Trophoblast cell (in vitro differentiated cells and primary cell): ENCODE measurements around the gene FBXO31.

Experiments used
- DNase-seq, 2 donors: peaks; one replicate each; pipeline ENCODE4 v3.0.0-alpha.2; 2016
- H2AFZ ChIP-seq: 2 replicates; pipeline ENCODE4 v1.6.1; 2013; ENCODE audit warnings: low read length, moderate library complexity, mild to moderate bottlenecking; ENCODE audit not compliant: insufficient read depth, poor library complexity
- H2AK5ac ChIP-seq: 2 replicates; pipeline ENCODE4 v1.6.1; 2013; ENCODE audit warnings: mild to moderate bottlenecking, low read length
- H2BK120ac ChIP-seq: 2 replicates; pipeline ENCODE4 v1.6.1; 2013; ENCODE audit warnings: low read length, mild to moderate bottlenecking, moderate library complexity; ENCODE audit not compliant: insufficient read depth, poor library complexity
- H2BK12ac ChIP-seq: 2 replicates; pipeline ENCODE4 v1.6.1; 2013; ENCODE audit warnings: mild to moderate bottlenecking, low read length, moderate library complexity
- H2BK5ac ChIP-seq: 2 replicates; pipeline ENCODE4 v1.6.1; 2013; ENCODE audit warnings: low read length, low read depth, moderate library complexity, mild to moderate bottlenecking; ENCODE audit not compliant: poor library complexity
- H3K14ac ChIP-seq: 2 replicates; pipeline ENCODE4 v1.6.1; 2013; ENCODE audit warnings: mild to moderate bottlenecking, low read length
- H3K18ac ChIP-seq: 2 replicates; pipeline ENCODE4 v1.6.1; 2013; ENCODE audit warnings: mild to moderate bottlenecking, low read length
- H3K23ac ChIP-seq: 2 replicates; pipeline ENCODE4 v1.6.1; 2013; ENCODE audit warnings: low read length
- H3K27ac ChIP-seq: 2 replicates; pipeline ENCODE4 v1.5.1; 2013; ENCODE audit warnings: low read depth, mild to moderate bottlenecking, inconsistent platforms, low read length, moderate library complexity
- H3K27me3 ChIP-seq: 2 replicates; pipeline ENCODE4 v1.6.1; 2013; ENCODE audit warnings: inconsistent platforms, mild to moderate bottlenecking, low read length, moderate library complexity; ENCODE audit not compliant: insufficient read depth
- H3K36me3 ChIP-seq, 2 experiments: 1 replicate in 1 of 2; 2 replicates in 1 of 2; pipeline ENCODE4 v1.6.1; 2013; ENCODE audit warnings: low read length in 2 of 2, mild to moderate bottlenecking in 2 of 2, moderate library complexity in 1 of 2; ENCODE audit not compliant: insufficient read depth in 2 of 2, control insufficient read depth in 1 of 2
- H3K4ac ChIP-seq: 2 replicates; pipeline ENCODE4 v1.6.1; 2013; ENCODE audit warnings: low read depth, mild to moderate bottlenecking, low read length, moderate library complexity
- H3K4me1 ChIP-seq, 2 experiments: 1 replicate in 1 of 2; 2 replicates in 1 of 2; pipeline ENCODE4 v1.6.1; 2013; ENCODE audit warnings: low read length in 2 of 2, mild to moderate bottlenecking in 2 of 2, moderate library complexity in 1 of 2; ENCODE audit not compliant: insufficient read depth in 2 of 2, control insufficient read depth in 1 of 2
- H3K4me2 ChIP-seq: 2 replicates; pipeline ENCODE4 v1.6.1; 2013; ENCODE audit warnings: inconsistent platforms, mild to moderate bottlenecking, low read length, moderate library complexity
- H3K4me3 ChIP-seq: 2 replicates; pipeline ENCODE4 v1.5.1; 2013; ENCODE audit warnings: mild to moderate bottlenecking, low read depth, low read length, inconsistent platforms
- H3K79me1 ChIP-seq: one replicate; pipeline ENCODE4 v1.6.1; 2013; ENCODE audit warnings: low read length
- H3K79me2 ChIP-seq: 2 replicates; pipeline ENCODE4 v1.6.1; 2013; ENCODE audit warnings: low read length, mild to moderate bottlenecking; ENCODE audit not compliant: control insufficient read depth, insufficient read depth, poor library complexity
- H3K9ac ChIP-seq: 2 replicates; pipeline ENCODE4 v1.6.1; 2013; ENCODE audit warnings: mild to moderate bottlenecking, low read length
- H3K9me3 ChIP-seq: 2 replicates; pipeline ENCODE4 v1.6.1; 2013; ENCODE audit warnings: low read depth, mild to moderate bottlenecking, control low read depth, inconsistent platforms, low read length; ENCODE audit not compliant: insufficient read depth
- H4K12ac ChIP-seq: 2 replicates; pipeline ENCODE4 v1.6.1; 2013; ENCODE audit warnings: low read depth, mild to moderate bottlenecking, low read length, moderate library complexity
- H4K8ac ChIP-seq: 2 replicates; pipeline ENCODE4 v1.6.1; 2013; ENCODE audit warnings: low read depth, mild to moderate bottlenecking, low read length, moderate library complexity
- H4K91ac ChIP-seq: one replicate; pipeline ENCODE4 v1.6.1; 2013; ENCODE audit warnings: low read depth, mild to moderate bottlenecking, low read length, moderate library complexity
- WGBS: extraction: QIAGEN DNeasy Blood & Tissue Kit; methylation state at CpG from one replicate; pipeline ENCODE4 v1.1.7; 2013; ENCODE audit warnings: missing lambda C conversion rate; ENCODE audit not compliant: insufficient read length, insufficient coverage; ENCODE audit errors: extremely low coverage; 5-methylcytosine and 5-hydroxymethylcytosine counted together

Gene FBXO31

GRCh38 chr16:87317750-87318644, 65.6 kb downstream of the FBXO31 start:
- no peak overlapping the region for H3K18ac ChIP-seq
- no peaks in the 10 kb centered on the region for H3K27me3 ChIP-seq
- peak overlapping the region; percentile 72 for H3K4me2 ChIP-seq
- H4K91ac ChIP-seq, result peak overlapping the region; percentile 89
- peaks cover 0 to 2% of the 10 kb centered on the region in 2 experiments for H3K36me3 ChIP-seq
- peak; percentile 37 to 58 for DNase-seq
- H3K27ac ChIP-seq, result peak overlapping the region; percentile 37
- H3K9ac ChIP-seq, result peak overlapping the region; percentile 99
- H3K9me3 ChIP-seq, result no peaks in the 10 kb centered on the region
- H3K79me2 ChIP-seq, result peaks cover 9% of the 10 kb centered on the region
- peak overlapping the region; percentile 93 for H3K4ac ChIP-seq
- peaks cover 7% of the 10 kb centered on the region for H3K79me1 ChIP-seq
- H3K4me1 ChIP-seq, result peaks cover 5% of the 10 kb centered on the region in 2 experiments
- peak overlapping the region; percentile 30 for H2AK5ac ChIP-seq
- H3K4me3 ChIP-seq, result peak overlapping the region; percentile 90
- no CpG with 5 or more reads among the region's 28 CpGs for WGBS
- H3K23ac ChIP-seq, result no peak overlapping the region
- peak overlapping the region; percentile 85 for H4K8ac ChIP-seq
- no peak overlapping the region for H2BK12ac ChIP-seq
- H2BK120ac ChIP-seq, result peak overlapping the region; percentile 77
- peak overlapping the region; percentile 68 for H2AFZ ChIP-seq
- peak overlapping the region; percentile 93 for H3K14ac ChIP-seq
- H4K12ac ChIP-seq, result peak overlapping the region; percentile 93
- H2BK5ac ChIP-seq, result no peak overlapping the region

- Histone ChIP-seq H3K27ac (peak within 1 kb of the TSS; percentile 80), H3K23ac (no peak within 1 kb of the TSS)
- DNase-seq, result peak; percentile 93 to 99
Observed at GRCh38 chr16:87316923-87317749, 66.4 kb downstream of the FBXO31 start, which contains the start of gene C16orf95. TSS of gene C16orf95 (minus strand) at chr16:87317392. CDS start at chr16:87317242, 150 bp downstream.

GRCh38 chr16:87316450-87316922, 67.1 kb downstream of the FBXO31 start:
- Histone ChIP-seq H2BK5ac (no peak overlapping the region), H3K79me2 (peaks cover 9% of the 10 kb centered on the region), H3K4me1 (peaks cover 5% of the 10 kb centered on the region in 2 experiments), H3K18ac (no peak overlapping the region), H2BK12ac (no peak overlapping the region), H3K4me3 (no peak overlapping the region), H3K14ac (no peak overlapping the region), H2AFZ (no peak overlapping the region), H3K9me3 (no peaks in the 10 kb centered on the region), H3K4ac (no peak overlapping the region), H3K36me3 (peaks cover 0 to 2% of the 10 kb centered on the region in 2 experiments), H3K9ac (no peak overlapping the region), H4K91ac (no peak overlapping the region), H3K27me3 (no peaks in the 10 kb centered on the region), H4K8ac (peak overlapping the region; percentile 88), H3K79me1 (peaks cover 7% of the 10 kb centered on the region), H3K4me2 (peak overlapping the region; percentile 92), H2AK5ac (no peak overlapping the region), H2BK120ac (no peak overlapping the region), H3K23ac (no peak overlapping the region), H3K27ac (no peak overlapping the region), H4K12ac (no peak overlapping the region)
- WGBS, result no CpG with 5 or more reads among the region's 4 CpGs
- DNase-seq, result no peak

More at GRCh38 chr16:87316923-87317749, 66.4 kb downstream of the FBXO31 start, which contains the start of gene C16orf95:
- Histone ChIP-seq H2BK12ac (no peak within 1 kb of the TSS), H3K79me2 (peaks cover 9% of the 10 kb centered on the region), H3K14ac (peak within 1 kb of the TSS; percentile 93), H3K36me3 (peaks cover 0 to 2% of the 10 kb centered on the region in 2 experiments), H3K9me3 (no peaks in the 10 kb centered on the region), H2AK5ac (peak within 1 kb of the TSS; percentile 30), H3K4me2 (peak within 1 kb of the TSS; percentile 92), H2BK5ac (peak within 1 kb of the TSS; percentile 71), H3K4me1 (peaks cover 5% of the 10 kb centered on the region in 2 experiments), H3K9ac (peak within 1 kb of the TSS; percentile 99), H4K12ac (peak within 1 kb of the TSS; percentile 93), H3K18ac (peak within 1 kb of the TSS; percentile 57), H3K4me3 (peak within 1 kb of the TSS; percentile 90), H3K79me1 (peaks cover 7% of the 10 kb centered on the region), H4K8ac (peak within 1 kb of the TSS; percentile 88), H3K4ac (peak within 1 kb of the TSS; percentile 93), H3K27me3 (no peaks in the 10 kb centered on the region), H2BK120ac (peak within 1 kb of the TSS; percentile 77), H4K91ac (peak within 1 kb of the TSS; percentile 89), H2AFZ (peak within 1 kb of the TSS; percentile 70)
- whole genome bisulfite sequencing, result no CpG with 5 or more reads among the region's 64 CpGs

- Histone ChIP-seq H3K4me3 (no peak overlapping the region), H3K9ac (no peak overlapping the region), H4K8ac (no peak overlapping the region), H3K9me3 (no peaks in the 10 kb centered on the region), H3K36me3 (peaks cover 0 to 2% of the 10 kb centered on the region in 2 experiments), H2AFZ (no peak overlapping the region), H4K91ac (no peak overlapping the region), H2BK5ac (no peak overlapping the region), H3K4me1 (peaks cover 5% of the 10 kb centered on the region in 2 experiments), H2BK120ac (no peak overlapping the region), H3K23ac (no peak overlapping the region), H2BK12ac (no peak overlapping the region), H3K27me3 (no peaks in the 10 kb centered on the region), H3K4me2 (no peak overlapping the region), H3K18ac (no peak overlapping the region), H3K79me2 (peaks cover 9% of the 10 kb centered on the region), H4K12ac (no peak overlapping the region), H3K14ac (no peak overlapping the region), H3K79me1 (peaks cover 7% of the 10 kb centered on the region), H3K4ac (no peak overlapping the region), H3K27ac (no peak overlapping the region), H2AK5ac (no peak overlapping the region)
- WGBS, result no CpG with 5 or more reads among the region's 10 CpGs
- no peak for DNase-seq
Observed at GRCh38 chr16:87314990-87315420, 68.6 kb downstream of the FBXO31 start.
